Cardiac muscle cell (in vitro differentiated cells and primary cell): ENCODE results near the gene ZNF638. TPM values are rescaled to one million over a fixed set of nuclear protein-coding genes. Genes with fewer than 3 reads are reported as not detected.

ENCODE experiments used
- DNase-seq, 2 donors: peaks; one replicate each; pipeline versions ENCODE4 v3.0.0 to v3.0.0-alpha.2; 2010 to 2017; ENCODE audit warnings: low read depth in 1 of 2, low spot score in 1 of 2
- H3K27ac ChIP-seq: fragments of 200-600 bp; sonication (generic); 2 replicates; pipeline ENCODE4 v1.5.1; 2016
- H3K27me3 ChIP-seq: fragments of 200-600 bp; sonication (generic); 2 replicates; pipeline ENCODE4 v1.6.0; 2016; ENCODE audit warnings: control low read depth
- H3K36me3 ChIP-seq: fragments of 200-600 bp; sonication (generic); 2 replicates; pipeline ENCODE4 v1.5.1; 2016; ENCODE audit warnings: control low read depth
- H3K4me1 ChIP-seq: fragments of 200-600 bp; sonication (generic); 2 replicates; pipeline ENCODE4 v1.8.1; 2017; ENCODE audit warnings: low read depth, mild to moderate bottlenecking, mixed run types
- H3K4me3 ChIP-seq: fragments of 200-600 bp; sonication (generic); 2 replicates; pipeline ENCODE4 v1.5.1; 2016; ENCODE audit warnings: mild to moderate bottlenecking
- H3K9me3 ChIP-seq: fragments of 200-600 bp; sonication (generic); 2 replicates; pipeline ENCODE4 v1.5.1; 2017; ENCODE audit warnings: low read depth, mild to moderate bottlenecking, control low read depth
- CTCF ChIP-seq: IDR thresholded peaks from 2 replicates; pipeline ENCODE4 v1.5.1; 2012; ENCODE audit warnings: low read depth, mild to moderate bottlenecking, low read length
- polyA plus RNA-seq: library from polyadenylated mRNA; unstranded; fragments of >200 nt; fragmentation: Nextera tagmentation; extraction: Ambion mirVana; gene quantifications from 2 replicates; pipeline ENCODE4 v1.2.1, GENCODE V29; 2016
- total RNA-seq: library from RNA; depleted of rRNA; stranded (reverse); fragments of >200 nt; gene quantifications from 2 replicates; pipeline ENCODE4 v1.2.3, GENCODE V29; 2016

ZNF638 gene
- total and polyA plus RNA-seq, 2 experiments from 2014 or later: 70.5 to 223 TPM

- Histone ChIP-seq H3K4me1 (peaks cover 36% of the 10 kb centered on the region), H3K36me3 (no peaks in the 10 kb centered on the region), H3K27me3 (peaks cover 2% of the 10 kb centered on the region), H3K9me3 (no peaks in the 10 kb centered on the region), H3K27ac (peak overlapping the region; percentile 99), H3K4me3 (no peak overlapping the region)
- no peak for TF ChIP-seq CTCF
- no peak for DNase-seq
Measured at GRCh38 chr2:71459084-71459431, 127.5 kb downstream of the ZNF638 start.

GRCh38 chr2:71460056-71460455 lies 128.5 kb downstream of the ZNF638 start:
- no peaks in the 10 kb centered on the region for H3K36me3 ChIP-seq
- no peak overlapping the region for H3K27ac ChIP-seq
- peaks cover 26% of the 10 kb centered on the region for H3K4me1 ChIP-seq
- no peak overlapping the region for H3K4me3 ChIP-seq
- H3K9me3 ChIP-seq: no peaks in the 10 kb centered on the region
- peaks cover 12% of the 10 kb centered on the region for H3K27me3 ChIP-seq
- no peak for DNase-seq
- no peak for TF ChIP-seq CTCF

- H3K27ac ChIP-seq: no peak overlapping the region
- H3K9me3 ChIP-seq: no peaks in the 10 kb centered on the region
- H3K4me3 ChIP-seq: no peak overlapping the region
- H3K27me3 ChIP-seq: peaks cover 19% of the 10 kb centered on the region
- DNase-seq: peak in 1 of 2 donors; percentile 50
- peak; percentile 65 for TF ChIP-seq CTCF
- H3K36me3 ChIP-seq: no peaks in the 10 kb centered on the region
- H3K4me1 ChIP-seq: peaks cover 20% of the 10 kb centered on the region
Measured at GRCh38 chr2:71460595-71461303, 129.2 kb downstream of the ZNF638 start.

- Histone ChIP-seq H3K4me1 (peaks cover 14% of the 10 kb centered on the region), H3K9me3 (no peaks in the 10 kb centered on the region), H3K4me3 (no peak overlapping the region), H3K36me3 (no peaks in the 10 kb centered on the region), H3K27ac (no peak overlapping the region), H3K27me3 (peaks cover 23% of the 10 kb centered on the region)
- no peak for DNase-seq
- no peak for TF ChIP-seq CTCF
Measured at GRCh38 chr2:71461304-71461671, 129.7 kb downstream of the ZNF638 start.

GRCh38 chr2:71462056-71462605 lies 130.5 kb downstream of the ZNF638 start:
- Histone ChIP-seq H3K27ac (no peak overlapping the region), H3K9me3 (no peaks in the 10 kb centered on the region), H3K4me1 (peaks cover 6% of the 10 kb centered on the region), H3K27me3 (peaks cover 23% of the 10 kb centered on the region), H3K36me3 (no peaks in the 10 kb centered on the region), H3K4me3 (no peak overlapping the region)
- TF ChIP-seq CTCF: no peak
- DNase-seq: no peak
